GM20000 (cell line): ENCODE data around the gene C1QTNF2.
"Not testable (repeated sequence)": the region's sequence is repeated elsewhere in the genome, so short reads cannot be mapped to it uniquely, and the experiment has no call there.

Source experiments
- DNase-seq: peaks from one replicate; pipeline ENCODE4 v3.0.0; 2012; ENCODE audit warnings: low spot score
- TF ChIP-seq, protein P1 (sequence below): IDR thresholded peaks from 2 replicates; pipeline ENCODE4 v1.5.1; 2012; ENCODE audit warnings: mild to moderate bottlenecking, control low read depth; ENCODE audit errors: extremely low read depth, missing control alignments

C1QTNF2 gene

DNA sequence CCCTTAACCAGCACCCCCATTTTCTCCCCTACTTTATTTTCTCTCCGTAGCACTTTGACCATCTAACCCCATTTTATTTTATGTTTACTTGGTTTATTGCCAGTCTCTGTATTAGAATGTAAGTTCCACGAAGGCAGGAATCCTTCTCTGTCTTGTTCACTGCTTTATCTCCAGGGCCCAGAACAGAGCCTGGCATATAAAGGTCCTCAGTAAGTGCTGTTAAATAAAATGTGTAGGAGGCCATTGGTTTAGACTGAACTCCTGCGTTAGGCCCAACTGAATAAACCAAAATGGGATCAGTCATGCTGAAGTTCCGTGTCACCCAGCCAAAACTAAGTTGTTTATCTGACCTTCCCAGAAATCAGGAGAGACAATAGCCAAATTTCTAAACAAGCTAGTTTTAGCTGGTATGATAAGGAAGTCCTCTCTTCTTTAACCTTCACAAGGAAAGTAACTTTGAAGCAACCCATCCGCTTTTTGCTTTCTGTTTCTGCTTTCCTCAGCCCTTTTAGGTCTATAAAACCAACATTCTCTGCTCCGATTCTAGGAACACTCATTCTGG, 29.0 kb downstream of the C1QTNF2 start:
- TF ChIP-seq, protein P1, sequence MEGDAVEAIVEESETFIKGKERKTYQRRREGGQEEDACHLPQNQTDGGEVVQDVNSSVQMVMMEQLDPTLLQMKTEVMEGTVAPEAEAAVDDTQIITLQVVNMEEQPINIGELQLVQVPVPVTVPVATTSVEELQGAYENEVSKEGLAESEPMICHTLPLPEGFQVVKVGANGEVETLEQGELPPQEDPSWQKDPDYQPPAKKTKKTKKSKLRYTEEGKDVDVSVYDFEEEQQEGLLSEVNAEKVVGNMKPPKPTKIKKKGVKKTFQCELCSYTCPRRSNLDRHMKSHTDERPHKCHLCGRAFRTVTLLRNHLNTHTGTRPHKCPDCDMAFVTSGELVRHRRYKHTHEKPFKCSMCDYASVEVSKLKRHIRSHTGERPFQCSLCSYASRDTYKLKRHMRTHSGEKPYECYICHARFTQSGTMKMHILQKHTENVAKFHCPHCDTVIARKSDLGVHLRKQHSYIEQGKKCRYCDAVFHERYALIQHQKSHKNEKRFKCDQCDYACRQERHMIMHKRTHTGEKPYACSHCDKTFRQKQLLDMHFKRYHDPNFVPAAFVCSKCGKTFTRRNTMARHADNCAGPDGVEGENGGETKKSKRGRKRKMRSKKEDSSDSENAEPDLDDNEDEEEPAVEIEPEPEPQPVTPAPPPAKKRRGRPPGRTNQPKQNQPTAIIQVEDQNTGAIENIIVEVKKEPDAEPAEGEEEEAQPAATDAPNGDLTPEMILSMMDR = no peak
- DNase-seq = no peak

DNA sequence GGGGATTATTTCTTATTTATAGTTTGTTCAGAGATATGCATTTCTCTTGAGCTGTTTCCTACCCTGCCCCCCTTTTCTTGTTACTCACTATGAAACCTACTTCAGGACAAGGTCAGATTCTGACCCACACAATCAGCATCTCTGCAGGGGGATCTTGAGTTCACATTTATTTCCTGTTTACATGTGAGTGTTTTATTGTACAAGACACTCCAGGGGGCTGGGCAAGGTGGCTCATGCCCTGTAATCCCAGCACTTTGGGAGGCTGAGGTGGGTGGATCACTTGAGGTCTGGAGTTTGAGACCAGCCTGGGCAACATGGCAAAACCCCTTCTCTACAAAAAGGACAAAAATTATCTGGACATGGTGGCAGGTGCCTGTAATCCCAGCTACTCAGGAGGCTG, 29.9 kb downstream of the C1QTNF2 start:
- DNase-seq = not testable (repeated sequence)

DNA sequence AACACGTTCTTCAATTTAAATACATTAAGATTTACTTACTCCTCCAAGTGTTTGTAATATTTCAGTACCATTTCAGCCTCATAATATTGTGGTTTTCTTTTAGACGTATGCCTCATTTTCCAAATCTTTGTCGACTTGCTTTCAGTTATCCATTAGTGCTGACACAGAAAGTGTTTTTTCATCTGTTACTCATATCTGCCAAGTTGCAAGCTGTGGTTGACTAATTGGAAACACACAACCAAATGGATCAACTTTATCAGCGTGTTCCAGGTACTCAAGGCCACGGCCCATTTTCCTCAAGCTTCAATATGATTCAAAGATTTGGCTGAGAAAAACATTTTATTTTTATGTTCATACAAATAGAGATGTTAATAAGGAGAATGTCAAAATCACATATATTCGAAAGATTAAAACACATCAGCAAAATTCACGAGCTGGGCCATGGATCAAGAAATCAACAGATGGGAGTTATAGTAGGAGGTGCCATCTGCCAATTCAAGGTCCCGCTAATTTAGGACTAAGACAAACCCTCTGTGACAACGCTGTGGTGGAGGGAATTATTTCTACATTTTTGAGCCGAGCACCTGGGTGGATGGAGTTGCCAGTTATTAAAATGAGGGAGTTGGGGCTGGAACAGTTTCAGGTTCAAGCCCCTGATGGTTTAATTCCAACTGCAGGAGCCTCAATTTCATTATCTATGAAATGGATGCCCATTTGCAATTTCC, 30.9 kb downstream of the C1QTNF2 start:
- DNase-seq = no peak
- TF ChIP-seq, protein P1 = no peak

DNA sequence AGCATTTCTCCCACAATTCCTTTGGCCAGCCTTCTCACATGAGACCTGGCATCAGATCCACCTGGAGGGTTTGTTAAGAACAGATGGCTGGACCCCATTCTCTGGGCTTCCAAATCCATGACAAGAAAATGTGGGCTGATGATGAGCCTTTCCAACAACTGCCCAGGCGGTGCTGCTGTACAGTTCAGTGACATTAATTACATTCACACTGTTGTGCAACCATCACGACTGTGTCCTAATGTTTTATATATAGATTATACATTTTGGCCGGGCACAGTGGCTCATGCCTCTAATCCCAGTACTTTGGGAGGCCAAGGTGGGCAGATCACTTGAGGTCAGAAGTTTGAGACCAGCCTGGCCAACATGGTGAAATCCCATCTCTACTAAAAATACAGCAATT, 35.7 kb downstream of the C1QTNF2 start:
- not testable (repeated sequence) for DNase-seq

DNA sequence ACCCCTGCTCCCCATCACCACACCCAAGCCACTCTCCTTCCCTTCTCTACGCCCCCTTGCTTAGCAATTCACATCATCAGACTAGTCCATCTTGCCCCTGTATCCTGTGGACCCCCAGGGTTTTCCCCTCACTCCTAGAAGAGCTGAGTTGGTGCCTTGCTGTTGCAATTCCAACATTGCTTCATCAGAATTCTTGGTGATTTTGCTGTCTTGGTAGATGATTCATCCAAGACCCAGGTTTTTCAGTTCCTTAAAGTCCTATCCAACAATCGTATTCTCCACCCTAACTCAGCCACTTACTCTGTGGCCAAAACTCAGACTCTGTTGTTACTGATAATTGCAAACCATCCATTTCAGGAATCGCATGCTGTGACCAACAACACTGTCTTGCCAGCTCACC, 36.7 kb downstream of the C1QTNF2 start:
- TF ChIP-seq, protein P1 = no peak
- no peak for DNase-seq

DNA sequence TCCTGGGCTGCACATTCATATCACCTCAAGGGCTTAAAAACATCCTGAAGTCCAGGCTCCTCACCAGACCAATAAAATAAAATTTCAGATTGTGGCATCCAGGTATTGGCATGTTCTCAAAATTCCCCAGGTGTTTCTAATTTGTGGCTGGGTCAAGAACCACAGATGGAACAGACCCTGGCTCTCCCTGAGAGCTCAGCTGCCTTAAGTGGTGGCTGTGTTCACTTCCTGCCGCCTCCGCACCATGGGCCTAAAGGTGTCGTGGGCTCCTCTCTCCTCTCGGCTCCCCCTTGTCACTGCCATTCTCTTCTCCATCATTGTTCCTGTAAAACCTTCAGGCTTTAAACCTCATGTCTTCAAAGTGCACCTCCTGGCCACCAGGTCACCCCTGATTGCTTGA, 40.2 kb downstream of the C1QTNF2 start:
- TF ChIP-seq, protein P1 = no peak
- DNase-seq = no peak

DNA sequence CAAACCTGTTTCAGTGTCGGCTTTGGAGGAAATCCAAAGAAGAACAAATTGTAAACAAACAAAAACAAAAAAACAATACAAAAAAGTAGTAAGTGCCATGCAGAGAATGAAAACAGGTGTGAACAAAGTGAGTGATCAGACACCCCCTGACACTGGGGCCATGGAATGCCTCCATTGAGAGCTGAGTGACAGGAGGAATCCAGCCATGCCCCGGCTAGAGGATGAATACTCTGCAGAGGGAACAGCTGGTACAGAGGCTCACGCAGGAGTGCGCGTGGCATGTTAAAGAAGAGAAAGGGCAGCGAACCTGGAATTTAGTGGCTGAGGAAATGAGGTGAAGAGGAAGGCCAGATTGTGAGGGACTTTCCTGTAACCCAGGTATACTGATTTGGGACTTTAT, 42.6 kb downstream of the C1QTNF2 start:
- no peak for DNase-seq
- TF ChIP-seq, protein P1 = no peak

DNA sequence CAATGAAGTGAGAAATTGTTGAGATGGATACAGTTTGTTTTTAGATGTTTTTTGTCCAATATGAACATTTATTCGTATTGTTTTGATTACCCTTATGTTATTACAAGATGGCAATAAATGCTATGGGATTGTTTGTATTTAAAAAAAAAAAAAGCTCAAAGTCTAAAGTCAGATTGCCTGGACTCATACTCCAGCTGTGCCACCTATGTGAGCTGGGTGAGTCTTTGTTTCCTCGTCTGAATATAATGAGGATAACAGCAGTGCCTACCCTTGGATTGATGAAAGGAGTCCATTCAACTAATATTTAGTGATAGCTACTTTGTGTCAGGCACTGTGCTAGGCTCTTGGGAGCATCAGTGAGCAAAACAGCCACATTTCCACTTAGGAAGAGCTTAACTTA, 43.4 kb downstream of the C1QTNF2 start:
- no peak for DNase-seq
- TF ChIP-seq, protein P1 = no peak

DNA sequence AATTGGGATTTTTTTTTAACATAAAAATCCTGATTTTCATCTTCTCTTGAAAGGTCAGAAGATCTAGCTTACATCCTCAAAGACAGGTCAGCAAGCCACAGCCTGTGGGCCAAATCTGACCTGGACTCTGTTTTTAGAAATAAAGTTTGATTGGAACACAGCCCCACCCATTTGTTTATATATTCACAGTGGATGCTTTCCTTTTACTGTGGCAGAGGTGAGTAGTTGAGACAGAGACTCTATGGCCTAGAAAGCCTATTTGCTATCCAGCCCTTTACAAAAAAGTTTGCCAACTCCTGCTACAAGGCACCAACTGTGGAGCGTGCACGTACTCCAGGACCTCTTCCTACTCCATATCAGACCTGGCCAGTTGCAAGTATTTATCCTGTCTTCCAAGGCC, 44.7 kb downstream of the C1QTNF2 start:
- no peak for DNase-seq
- TF ChIP-seq, protein P1 = no peak
